DMS153 (cell line): Measurements from ENCODE around the gene SMTNL1.
A peak's percentile ranks its signal among the peaks of the same experiment; 100 is the strongest.

ENCODE experiments used
- DNase-seq: peaks from one replicate; lab custom pipeline; 2025; lab: John Stamatoyannopoulos, UW

The SMTNL1 gene

DNA sequence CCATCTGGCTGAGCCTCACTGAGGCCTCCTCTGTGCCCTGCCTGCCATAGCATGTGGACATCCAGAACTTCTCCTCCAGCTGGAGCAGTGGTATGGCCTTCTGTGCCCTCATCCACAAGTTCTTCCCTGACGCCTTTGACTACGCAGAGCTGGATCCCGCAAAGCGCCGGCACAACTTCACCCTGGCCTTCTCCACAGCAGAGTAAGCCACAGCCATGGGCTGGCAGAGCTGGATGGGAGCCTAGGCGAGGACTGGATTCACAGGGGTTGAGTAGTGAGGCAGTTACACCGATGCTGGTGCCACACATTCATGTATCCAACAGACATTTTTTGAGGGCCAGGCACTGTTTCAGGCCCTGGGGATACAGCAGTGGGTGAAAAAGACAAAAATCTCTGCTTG is 9.1 kb downstream of the SMTNL1 start:
- DNase-seq: no peak

DNA sequence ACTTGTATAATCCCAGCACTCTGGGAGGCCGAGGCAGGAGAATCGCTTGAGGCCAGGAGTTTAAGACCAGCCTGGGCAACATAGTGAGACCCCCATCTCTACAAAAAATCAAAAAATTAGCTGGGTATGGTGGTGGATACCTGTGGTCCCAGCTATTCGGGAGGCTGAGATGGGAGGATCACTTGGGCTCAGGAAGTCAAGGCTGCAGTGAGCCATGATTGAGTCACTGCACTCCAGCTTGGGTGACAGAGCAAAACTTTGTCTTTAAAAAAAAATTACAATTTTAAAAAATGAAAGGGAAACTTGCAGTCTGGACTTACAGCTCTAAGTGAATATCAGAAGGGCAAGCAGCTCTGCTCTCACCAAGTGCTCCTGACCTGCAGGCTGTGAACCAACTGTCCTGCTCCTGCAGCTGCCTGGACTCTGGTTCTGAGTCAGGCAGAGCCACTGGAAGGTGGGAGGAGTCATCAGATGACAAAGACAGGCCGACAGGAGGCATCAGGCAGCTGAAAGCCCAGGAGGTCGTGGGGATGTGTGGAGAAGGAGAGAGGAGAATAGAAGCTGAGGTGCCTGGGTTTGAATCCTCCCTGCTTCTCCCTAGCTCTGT is 9.6 kb downstream of the SMTNL1 start:
- no peak for DNase-seq

DNA sequence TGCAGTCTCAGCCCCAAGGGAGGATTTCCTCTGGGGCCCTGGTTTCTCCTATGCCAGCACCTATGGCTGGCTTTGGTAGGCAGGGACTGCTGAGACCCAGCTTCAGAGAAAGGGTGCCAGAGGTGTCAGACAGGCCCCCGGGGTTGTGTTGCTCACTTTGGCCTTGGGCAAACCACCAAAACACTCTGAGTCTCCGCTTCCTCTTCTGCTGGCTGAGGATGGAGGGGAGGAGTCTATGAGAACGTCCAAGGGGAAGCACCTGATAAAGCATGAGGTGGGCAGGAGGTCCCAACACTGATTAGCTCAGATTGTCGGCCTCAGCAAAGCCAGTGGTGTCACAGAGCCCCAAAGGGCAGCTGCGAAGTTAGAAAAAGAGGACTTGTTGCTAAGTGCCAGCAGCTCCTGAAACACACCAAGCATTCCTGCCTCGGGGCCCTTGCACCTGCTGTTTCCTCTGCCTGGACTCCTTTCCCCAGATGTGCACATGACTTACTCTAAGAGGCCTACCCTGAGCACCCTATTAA is 10.5 kb downstream of the SMTNL1 start:
- DNase-seq: no peak

DNA sequence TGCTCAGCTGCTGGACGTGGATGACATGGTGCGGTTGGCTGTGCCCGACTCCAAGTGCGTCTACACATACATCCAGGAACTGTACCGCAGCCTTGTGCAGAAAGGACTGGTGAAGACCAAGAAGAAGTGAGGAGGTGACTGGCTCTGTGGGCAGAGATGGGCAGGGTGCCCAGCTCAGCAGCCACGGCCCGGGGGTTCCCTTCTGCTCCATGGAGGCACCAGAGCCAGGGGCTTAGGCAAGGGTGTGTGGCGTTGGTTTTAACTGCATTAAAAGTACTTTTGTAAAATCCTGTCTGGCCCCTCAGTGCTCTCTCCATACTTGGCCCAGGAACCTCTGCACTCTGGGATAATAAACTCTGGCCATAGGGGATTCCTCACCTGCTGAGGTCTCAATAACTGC is 12.6 kb downstream of the SMTNL1 start:
- DNase-seq: no peak

DNA sequence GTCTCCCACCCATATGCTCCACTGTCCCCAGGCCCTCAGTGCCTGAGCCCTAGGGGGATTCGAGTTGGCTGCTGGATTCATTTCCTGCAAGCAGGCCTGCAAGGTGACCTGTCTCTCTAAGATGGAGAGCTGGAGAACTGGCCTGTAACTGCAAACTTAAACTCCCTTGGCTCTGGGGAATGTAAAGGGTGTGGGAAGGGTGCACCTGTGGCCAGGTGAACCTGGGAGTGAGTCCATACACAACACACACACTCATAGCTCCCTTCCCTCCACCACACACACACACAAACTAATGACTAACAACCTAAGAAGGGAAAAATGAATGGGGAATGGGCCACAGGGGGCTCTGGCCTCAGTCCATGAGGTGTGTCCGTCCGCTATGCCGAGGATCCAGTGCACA is 14.5 kb downstream of the SMTNL1 start:
- no peak for DNase-seq

DNA sequence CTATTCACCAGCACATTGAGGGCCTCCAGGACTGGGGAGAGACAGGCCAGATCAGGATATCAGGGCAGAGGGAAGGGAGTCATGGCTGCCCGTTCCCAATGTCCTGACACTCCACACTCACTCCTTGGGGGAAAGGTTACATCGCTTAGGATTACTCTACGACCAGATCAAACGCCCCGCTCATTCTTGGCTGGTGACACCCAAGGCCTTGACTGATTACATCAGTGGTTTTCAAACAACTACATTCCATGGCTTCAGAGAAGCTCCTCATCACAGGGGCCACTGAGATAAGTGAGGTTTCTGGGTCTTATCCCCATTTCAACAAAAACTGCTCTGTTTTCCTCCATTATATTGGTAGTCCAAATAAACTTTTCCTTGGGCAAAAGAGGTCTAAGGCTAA is 15.1 kb downstream of the SMTNL1 start:
- no peak for DNase-seq

DNA sequence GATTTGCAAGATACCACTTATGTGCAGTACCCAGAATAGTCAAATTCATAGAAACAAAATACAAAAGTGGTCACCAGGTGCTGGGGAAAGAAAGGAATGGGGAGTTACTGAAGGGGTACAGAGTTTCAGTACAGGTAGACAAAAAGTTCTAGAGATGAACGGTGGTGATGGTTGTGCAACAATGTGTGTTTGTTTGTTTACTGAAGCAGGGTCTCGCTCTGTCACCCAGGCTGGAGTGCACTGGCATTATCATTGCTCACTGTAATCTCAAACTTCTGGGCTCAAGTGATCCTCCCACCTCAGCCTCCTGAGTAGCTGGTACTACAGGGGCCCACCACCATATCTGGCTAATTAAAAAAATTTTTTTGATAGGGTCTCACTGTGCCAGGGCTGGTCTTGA is 18.0 kb downstream of the SMTNL1 start:
- DNase-seq: no peak

DNA sequence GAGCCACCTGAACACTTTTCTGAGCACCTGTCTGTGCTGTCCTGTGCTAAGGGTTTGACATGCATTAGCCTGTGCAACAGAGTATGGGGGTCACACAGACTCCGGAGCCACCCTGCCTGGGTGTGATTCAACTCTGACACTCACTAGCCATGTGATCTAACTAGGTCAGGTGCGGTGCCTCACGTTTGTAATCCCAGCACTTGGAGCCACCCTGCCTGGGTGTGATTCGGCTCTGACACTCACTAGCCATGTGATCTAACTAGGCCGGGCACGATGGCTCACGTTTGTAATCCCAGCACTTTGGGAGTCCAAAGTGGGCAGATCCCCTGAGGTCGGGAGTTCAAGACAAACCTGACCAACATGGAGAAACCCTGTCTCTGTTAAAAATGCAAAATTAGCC is 18.6 kb downstream of the SMTNL1 start:
- no peak for DNase-seq

DNA sequence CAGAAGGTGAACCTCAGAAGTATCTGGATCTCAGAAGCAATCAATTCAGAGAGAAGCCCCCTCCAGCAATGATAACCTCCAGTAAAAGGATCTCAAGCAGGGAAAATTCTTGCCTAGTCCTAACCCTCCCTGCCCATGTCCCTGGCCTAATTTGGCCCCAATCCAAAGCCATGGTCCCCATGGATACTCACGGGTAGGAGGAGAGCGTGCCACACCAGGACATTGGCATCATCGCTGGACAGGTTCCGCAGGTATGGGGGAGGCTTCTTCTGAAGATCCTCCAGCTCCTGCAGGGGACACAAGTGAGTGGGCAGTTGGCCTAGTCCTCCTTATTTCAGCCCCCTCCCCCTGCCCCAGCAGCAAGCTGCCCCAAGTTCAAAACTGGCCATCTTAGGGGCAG is 22.8 kb downstream of the SMTNL1 start:
- no peak for DNase-seq

DNA sequence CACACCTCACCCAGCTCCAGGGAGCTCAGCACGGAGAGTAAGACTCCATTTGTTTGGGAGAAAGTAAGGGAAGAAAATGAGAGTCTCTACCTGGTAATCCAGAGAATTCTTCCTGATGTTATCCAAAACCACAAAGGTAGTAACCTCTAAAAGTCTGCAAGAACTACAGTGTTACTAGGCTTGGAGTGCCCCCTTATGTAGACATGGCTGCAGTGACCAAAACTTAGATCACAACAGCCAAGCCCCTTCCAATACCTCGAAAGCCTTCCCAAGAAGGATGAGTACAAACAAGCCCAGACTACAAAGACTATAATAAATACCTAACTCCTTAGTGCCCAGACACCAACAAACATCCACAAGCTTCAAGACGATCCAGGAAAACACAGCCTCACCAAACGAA is 25.2 kb downstream of the SMTNL1 start:
- no peak for DNase-seq

DNA sequence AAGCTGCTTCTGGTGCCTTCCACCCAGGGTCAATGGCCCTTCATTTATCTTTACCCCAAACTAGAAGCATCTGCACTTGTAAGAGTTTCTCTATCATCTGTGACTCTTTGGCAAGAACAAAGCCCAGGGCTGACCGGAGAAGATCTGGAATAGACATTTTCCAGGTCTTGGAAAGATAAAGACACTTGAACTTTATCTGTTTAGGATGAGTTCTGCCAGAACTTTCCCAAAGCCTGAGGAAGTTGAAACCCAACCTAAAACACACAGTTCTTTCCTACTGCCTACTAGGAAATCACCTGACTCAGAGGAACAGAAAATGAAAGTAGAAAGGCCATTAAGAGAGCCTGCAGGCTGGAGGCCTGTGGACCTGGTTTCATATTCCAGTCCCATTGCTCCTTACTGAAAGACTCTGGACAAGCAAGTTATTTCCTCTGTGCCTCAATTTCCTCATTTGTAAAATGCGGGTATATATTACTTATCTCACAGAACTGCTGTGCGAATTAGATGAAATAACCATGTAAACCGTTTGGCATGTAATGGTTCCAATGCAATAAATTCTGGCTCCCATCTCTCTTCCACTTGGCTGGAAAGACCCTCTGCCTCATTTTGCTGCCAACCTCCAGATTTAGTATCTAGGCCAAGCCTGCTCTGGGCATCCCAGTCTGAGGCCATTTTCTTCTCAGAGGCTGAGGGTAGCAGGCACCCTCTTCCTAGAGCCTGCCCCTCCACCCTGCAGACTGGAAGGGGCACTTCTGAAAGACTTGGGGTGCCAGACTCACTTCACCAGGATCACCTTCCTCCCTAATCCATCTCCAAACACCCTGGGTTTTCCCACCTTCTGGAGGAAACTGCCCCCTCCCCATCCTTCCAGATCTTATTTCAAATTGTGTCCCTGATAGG is 28.9 kb downstream of the SMTNL1 start:
- peak; percentile 53 for DNase-seq

DNA sequence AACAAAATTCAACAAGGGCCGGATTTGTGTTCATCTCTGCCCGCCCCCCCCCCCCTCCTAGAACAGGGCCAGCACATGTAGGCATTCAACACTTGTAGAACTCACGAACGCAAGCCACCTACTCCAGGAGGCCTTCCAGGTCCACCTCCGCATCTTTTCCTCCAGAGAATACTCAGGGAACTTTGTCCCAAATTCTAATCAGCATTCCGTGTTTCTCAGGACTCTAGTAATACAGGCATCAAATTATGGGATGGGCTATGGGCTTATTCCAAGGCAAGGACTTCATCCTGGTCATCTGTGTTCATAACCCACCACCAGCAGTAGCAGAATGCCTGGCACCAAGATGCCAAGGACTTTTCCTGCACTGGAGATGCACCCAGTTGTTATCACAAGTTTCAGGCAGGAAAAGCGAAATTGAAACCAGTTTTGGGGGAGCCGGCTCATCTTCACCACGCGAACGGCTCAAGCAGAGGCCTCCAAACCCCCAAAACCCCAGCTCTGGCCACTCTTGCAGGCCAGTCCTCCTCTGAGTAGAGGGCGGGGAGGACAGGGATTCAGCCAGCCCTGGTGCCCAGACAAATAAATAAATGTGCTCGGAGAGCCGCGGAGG is 29.6 kb downstream of the SMTNL1 start:
- DNase-seq: no peak

DNA sequence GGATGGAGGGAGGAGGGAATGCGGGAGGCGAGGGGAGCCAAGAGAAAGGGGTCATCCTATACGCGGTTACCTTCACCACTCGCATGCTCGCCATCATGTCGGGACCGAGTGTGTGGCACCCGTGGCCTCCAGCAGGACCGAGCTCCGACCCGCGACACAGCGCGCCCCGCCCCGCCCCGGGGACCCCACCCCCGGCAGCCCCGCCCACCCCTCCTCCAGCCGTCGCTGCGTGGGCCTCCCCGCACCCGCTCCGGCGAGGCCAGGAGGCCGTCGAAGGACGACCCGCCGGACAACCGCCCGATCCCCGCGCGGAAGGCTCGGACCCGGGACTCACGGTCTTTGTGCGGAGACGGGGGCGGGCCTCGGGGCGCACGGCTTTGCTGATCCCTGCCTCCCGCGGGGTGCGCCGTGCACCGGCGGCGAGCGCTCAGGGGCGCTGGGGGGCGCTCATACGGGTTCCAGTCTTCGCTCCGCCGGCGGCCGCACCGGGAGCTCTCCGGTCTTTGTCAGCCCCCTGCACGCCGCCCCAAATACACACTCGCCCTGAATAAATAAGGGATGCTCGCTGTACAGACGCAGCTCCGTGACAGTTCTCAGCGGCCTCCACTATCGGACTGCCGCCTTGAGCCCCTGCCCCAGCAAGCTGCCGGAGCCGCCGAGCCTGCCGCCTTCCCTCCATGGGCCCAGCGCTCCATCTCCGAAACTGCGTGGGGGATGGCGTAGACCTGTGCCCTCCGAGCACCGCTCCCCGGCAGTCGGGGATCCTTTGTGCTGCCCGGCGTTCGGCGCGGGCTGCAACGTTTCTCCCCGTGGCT is 30.3 kb downstream of the SMTNL1 start, which contains the start of gene UBE2L6:
Gene UBE2L6, minus strand, starts transcription at position 158 of the 815 bp plus-strand sequence. Its CDS starts 61 bp downstream, at position 97.
- peak; percentile 47 for DNase-seq

DNA sequence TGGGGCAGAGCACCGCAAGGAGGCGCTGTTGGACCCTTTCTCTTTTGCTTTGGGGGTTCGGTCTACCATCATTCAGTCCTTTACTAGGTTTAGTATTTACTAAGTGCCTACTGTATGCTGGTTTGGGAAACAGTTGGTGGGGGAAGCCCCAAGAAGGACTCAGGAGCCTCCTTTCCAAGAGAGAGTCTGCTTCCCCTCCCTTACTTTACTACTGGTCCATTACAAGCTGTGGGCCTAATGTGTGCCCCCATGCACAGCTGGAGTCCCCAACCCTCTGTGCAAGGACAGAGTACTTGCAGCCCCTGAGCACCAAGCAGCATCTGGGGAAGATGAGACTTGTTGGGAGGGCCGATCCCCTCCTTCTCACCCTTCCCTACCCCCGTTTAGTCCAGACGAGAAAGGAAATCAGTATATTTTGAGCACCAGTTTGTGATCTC is 31.0 kb downstream of the SMTNL1 start:
- DNase-seq: no peak

DNA sequence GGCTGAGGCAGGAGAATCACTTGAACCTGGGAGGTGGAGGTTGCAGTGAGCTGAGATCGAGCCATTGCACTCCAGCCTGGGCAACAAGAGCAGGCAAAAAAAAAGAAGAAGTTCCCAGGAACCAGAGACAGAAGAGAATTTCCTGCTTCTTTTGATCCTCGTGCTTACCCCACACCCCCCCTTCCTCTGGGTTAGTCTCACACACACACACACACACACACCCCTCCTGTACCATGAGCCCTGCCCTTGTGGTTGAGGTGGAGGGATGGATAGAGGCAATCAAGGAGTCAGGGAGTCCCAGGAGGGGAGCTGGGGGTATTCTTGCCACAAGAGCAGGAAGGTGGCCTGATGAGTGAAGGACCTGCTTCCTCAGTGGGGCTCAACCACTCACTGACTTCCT is 34.2 kb downstream of the SMTNL1 start:
- DNase-seq: no peak

DNA sequence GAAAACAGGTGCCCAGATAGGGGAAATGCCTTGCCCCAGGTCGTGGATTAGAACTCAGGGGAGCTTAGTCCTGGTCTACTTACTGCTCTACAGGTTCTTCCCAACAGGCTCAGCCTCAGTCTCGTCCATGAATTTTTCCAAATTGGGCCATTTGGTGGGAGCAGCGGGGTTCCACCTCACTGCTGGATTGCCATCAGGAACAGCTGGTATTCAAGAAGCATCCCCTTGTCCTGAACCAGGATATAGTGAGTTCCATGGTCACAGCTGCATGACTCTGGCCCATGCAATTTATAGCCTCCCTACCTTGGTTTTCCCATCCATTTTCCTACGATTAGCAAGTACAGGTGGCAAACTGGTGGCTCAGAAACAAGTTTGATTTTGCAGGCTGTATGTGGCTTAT is 36.7 kb downstream of the SMTNL1 start:
- DNase-seq: no peak

DNA sequence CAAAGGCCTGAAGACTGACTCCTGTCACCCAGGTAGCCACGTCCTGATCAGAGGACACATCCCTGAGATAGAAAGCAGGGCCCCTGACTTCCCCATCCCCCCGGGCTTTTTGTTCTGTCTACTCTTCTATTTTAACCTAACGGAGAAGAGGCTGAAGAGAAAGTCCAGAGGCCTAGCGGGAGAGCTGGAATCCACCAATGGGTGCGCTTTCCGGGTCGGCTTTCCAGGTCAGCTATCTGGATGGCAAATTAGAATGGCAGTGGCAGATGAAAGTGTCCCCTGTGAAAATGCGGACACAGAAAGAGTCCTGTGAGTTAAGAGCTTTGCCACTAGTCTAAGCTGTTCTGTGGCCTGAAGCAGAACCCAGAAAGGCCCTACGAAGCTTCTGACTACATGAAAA is 46.9 kb downstream of the SMTNL1 start:
- no peak for DNase-seq

DNA sequence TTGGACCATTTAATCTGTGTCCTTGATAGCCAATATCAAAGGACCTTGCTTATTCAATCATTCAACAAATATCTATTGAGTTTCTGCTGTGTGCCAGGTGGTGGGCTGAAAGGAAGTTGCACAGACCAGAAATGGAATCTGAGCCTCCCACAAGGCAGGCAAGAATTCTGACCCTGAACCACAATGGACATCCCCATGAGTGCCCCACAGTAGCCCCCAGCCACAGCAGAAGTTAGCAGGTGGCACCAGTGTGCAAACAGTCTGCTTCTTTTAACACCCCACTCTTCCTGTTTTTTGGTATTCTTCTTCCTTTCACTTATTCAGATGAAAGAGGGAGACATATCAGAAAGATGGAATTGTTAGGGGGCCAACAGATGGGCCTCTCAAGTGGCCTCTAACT is 47.9 kb downstream of the SMTNL1 start:
- no peak for DNase-seq

DNA sequence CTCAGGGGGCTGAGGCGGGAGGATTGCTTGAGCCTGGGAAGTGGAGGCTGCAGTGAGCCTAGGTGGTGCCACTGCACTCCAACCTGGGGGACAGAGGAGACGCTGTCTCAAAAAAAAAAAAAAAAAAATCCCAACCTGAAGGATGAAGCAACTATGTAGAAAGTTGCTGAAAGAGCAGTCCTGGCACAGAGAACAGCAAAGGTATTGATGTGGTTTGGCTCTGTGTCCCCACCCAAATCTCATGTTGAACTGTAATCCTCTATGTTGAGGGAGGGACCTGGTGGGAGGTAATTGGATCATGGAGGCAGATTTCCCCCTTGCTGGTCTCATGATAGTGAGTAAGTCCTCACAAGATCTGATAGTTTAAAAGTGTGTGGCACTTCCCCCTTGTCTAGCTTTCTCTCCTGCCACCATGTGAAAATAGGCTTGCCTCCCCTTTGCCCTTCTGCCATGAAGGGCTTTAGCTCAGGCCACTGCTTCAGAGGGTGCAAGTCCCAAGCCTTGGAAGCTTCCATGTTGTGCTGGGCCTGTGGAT is 49.4 kb downstream of the SMTNL1 start:
- DNase-seq: no peak

DNA sequence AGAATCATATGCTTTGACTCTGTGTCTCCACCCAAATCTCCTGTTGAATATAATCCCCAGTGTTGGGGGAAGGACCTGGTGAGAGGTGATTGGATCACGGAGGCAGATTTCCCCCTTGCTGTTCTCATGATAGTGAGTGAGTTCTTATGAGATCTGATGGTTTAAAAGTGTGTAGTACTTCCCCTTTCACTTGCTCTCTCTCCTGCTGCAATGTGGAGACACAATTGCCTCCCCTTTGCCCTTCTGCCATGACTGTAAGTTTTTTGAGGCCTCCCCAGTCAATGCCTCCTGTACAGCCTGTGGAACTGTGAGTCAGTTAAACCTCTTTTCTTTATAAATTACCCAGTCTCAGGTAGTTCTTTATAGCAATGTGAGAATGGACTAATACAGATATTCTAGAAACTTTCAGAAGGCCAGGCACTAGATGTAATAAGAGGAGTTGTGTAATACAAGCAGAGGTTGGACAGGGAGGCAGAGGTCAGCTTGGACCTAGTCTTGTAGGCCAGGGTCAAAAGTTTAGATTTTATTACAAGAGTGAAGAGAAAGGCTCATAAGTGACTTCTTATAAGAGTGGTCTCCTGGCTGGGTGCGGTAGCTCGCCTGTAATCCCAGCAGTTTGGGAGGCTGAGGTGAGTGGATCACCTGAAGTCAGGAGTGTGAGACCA is 50.8 kb downstream of the SMTNL1 start:
- DNase-seq: no peak

DNA sequence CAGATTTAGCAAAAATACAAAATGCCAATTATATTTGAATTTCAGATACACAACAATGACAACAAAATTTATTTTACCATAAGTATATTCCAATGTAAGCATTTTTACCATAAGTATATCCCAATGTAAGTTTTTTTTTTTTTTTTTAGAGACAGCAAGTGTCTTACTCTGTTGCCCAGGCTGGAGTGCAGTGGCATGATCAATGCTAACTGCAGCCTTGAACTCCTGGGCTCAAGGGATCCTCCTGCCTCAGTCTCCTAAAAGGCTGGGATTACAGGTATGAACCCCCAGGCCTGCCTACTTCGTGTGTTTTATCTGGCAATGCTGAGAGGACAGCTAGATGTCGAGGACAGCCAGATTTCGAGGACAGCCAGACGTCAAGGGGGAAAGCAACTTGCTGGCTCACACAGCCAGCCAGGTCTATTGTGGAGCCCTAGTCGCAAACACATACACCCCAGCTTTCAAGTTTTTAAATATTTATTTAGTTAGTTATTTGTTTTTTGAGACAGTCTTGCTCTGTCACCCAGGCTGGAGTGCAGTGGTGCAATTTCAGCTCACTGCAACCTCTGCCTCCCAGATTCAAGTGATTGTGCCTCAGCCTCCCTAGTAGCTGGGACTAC is 59.0 kb downstream of the SMTNL1 start:
- DNase-seq: no peak
